K562 (cell line): ENCODE results near the gene PODXL2. TPM values are rescaled to one million over a fixed set of nuclear protein-coding genes. Genes with fewer than 3 reads are reported as not detected.
A peak's percentile ranks its signal among the peaks of the same experiment; 100 is the strongest.

Source experiments
- ATF6 ChIP-seq: sonication (generic); formaldehyde crosslinking; IDR thresholded peaks from 2 replicates; pipeline ENCODE4 v1.4.0; 2020; ENCODE audit warnings: mild to moderate bottlenecking, missing genetic modification reagents
- C11orf30 ChIP-seq: fragments of 450-650 bp; IDR thresholded peaks from 2 replicates; pipeline ENCODE4 v1.6.1; 2016; ENCODE audit warnings: low read depth, mild to moderate bottlenecking
- CHD2 ChIP-seq: IDR thresholded peaks from 2 replicates; pipeline ENCODE4 v1.6.1; 2011; ENCODE audit warnings: low read depth, low read length
- FOXP1 ChIP-seq: sonication (generic); formaldehyde crosslinking; IDR thresholded peaks from 2 replicates; pipeline ENCODE4 v1.8.0; 2022; ENCODE audit warnings: mild to moderate bottlenecking, missing genetic modification reagents
- HNRNPL ChIP-seq: fragments of 200-400 bp; formaldehyde crosslinking; IDR thresholded peaks from 2 replicates; pipeline ENCODE4 v1.6.1; 2017; ENCODE audit warnings: low read depth, mild to moderate bottlenecking, low read length
- MBD1 ChIP-seq: fragments of 250-450 bp; sonication (Bioruptor Pico); IDR thresholded peaks from 2 replicates; pipeline ENCODE4 v1.8.0; 2022; ENCODE audit warnings: inconsistent platforms
- MTA3 ChIP-seq: fragments of 450-650 bp; formaldehyde crosslinking; IDR thresholded peaks from 2 replicates; pipeline ENCODE4 v1.6.1; 2017; ENCODE audit warnings: mild to moderate bottlenecking, borderline replicate concordance
- NELFE ChIP-seq: IDR thresholded peaks from 2 replicates; pipeline ENCODE4 v1.6.1; 2011; ENCODE audit warnings: mild to moderate bottlenecking; ENCODE audit not compliant: insufficient read depth, insufficient read length
- NFE2 ChIP-seq: IDR thresholded peaks from 2 replicates; pipeline ENCODE4 v1.6.1; 2014; ENCODE audit warnings: antibody characterized with exemption, low read depth
- POLR2A ChIP-seq: fragments of 450-650 bp; conservative IDR thresholded peaks from 2 replicates; pipeline ENCODE4 v1.6.1; 2016
- TCF7L2 ChIP-seq: fragments of 150-350 bp; IDR thresholded peaks from 2 replicates; pipeline ENCODE4 v1.6.1; 2016; ENCODE audit warnings: low read depth, mild to moderate bottlenecking, low read length, moderate library complexity
- YY1 ChIP-seq, 3 experiments: IDR thresholded peaks; 2 replicates each; pipeline ENCODE4 v1.6.1; 2011; ENCODE audit warnings: low read length in 2 of 3, mild to moderate bottlenecking in 2 of 3, moderate library complexity in 2 of 3, borderline replicate concordance in 1 of 3, control low read depth in 1 of 3, low read depth in 1 of 3; ENCODE audit not compliant: insufficient read depth in 3 of 3, insufficient replicate concordance in 2 of 3, control insufficient read depth in 1 of 3, insufficient read length in 1 of 3; ENCODE audit errors: extremely low read depth in 1 of 3
- ZBTB1 ChIP-seq: sonication (generic); formaldehyde crosslinking; IDR thresholded peaks from 2 replicates; pipeline ENCODE4 v1.8.1; 2023; ENCODE audit warnings: missing genetic modification reagents, low read depth, mild to moderate bottlenecking, borderline replicate concordance
- ZNF133 ChIP-seq: fragments of 250-450 bp; sonication (Bioruptor Pico); IDR thresholded peaks from 2 replicates; pipeline ENCODE4 v1.4.0; 2020; ENCODE audit warnings: mild to moderate bottlenecking
- ZNF282 ChIP-seq: sonication (generic); formaldehyde crosslinking; IDR thresholded peaks from 2 replicates; pipeline ENCODE4 v1.8.1; 2023; ENCODE audit warnings: missing genetic modification reagents
- ZNF445 ChIP-seq: fragments of 250-450 bp; sonication (Bioruptor Pico); IDR thresholded peaks from 2 replicates; pipeline ENCODE4 v1.4.0; 2020; ENCODE audit warnings: low read depth, mild to moderate bottlenecking, moderate library complexity
- polyA plus RNA-seq, 8 experiments: library from polyadenylated mRNA; depleted of rRNA in 4 of 8; stranded (reverse) in 5 of 8; unstranded in 3 of 8; fragments of >200 nt; fragmentation: Nextera tagmentation in 2 of 8; fragmentation: Illumina TruSeq in 1 of 8; extraction: Ambion mirVana in 2 of 8; extraction: Trizol in 1 of 8; gene quantifications; 2 replicates each; pipeline versions ENCODE4 v1.2.1 to v1.2.3, GENCODE V29; 2011 to 2014; ENCODE audit warnings: inconsistent platforms in 1 of 8, missing spikeins in 1 of 8
- total RNA-seq, 7 experiments: library from RNA; depleted of rRNA in 6 of 7; stranded (reverse); fragments of >200 nt in 6 of 7; fragmentation: Illumina TruSeq in 2 of 7; extraction: Trizol in 2 of 7; gene quantifications; 2 replicates each; pipeline versions ENCODE4 v1.2.1 to v1.2.3, GENCODE V29; 2011 to 2021; ENCODE audit warnings: low replicate concordance in 1 of 7
- TF ChIP-seq, protein P1 (sequence below): sonication (generic); formaldehyde crosslinking; IDR thresholded peaks from 2 replicates; pipeline ENCODE4 v1.8.1; 2022; ENCODE audit warnings: missing genetic modification reagents
- TF ChIP-seq, protein P2 (sequence below): fragments of 450-650 bp; IDR thresholded peaks from 2 replicates; pipeline ENCODE4 v1.6.1; 2016; ENCODE audit warnings: mild to moderate bottlenecking
- TF ChIP-seq, protein P3 (sequence below): IDR thresholded peaks from 2 replicates; pipeline ENCODE4 v1.6.1; 2014; ENCODE audit warnings: antibody characterized with exemption

PODXL2 gene
- total and polyA plus RNA-seq, 9 of the 15 experiments (the other 6 are each of a cell fraction or from before 2014, with no cell fraction given): 0.03 to 52.5 (median 21.9) TPM

DNA sequence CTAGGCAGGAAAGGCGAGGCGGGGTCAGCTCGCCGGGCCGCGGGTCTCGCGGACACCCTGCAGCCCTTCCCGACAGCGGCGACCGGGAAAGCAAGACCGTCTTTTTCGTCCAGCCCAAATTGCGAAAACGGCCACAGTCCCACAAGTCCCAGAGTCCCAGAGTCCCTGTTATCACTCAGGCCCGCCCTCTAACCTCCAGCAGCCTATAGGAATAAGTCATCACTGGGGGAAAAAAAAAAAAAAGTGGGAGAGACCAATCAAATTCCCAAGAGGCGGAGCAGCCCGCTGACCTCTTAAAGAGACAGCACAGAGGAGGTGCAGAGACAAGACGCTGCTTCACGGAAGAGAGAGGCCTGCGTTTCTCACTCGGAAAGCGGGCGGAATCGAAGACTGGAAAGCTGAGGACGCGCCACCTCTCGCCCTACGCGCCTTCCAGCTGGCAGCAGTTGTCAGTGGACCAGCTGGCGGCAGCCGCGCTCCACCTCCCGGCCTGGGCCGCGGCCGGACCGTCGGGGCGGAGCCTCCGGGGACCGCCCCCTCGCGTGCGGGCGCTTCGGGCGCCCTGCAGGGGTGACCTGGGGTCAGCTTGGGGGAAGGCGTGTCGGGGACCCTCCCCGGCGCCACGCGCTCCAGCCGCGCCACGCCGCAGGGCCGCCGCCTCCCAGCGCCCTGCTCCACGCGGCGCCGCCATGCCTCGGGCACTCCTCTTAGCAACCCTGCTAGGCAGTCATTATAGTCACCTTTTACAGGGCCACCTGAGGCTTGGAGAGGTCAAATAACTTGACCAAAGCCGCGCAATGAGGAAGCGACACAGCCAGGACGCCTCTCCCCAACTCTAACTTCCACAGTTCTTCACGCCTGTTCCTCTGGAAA lies 38.2 kb upstream of the PODXL2 start, which contains the start of gene TPRA1 (continued):
- peak; percentile 34; the same call in 1 of the 2 replicates for TF ChIP-seq MTA3
- TF ChIP-seq, protein P1, sequence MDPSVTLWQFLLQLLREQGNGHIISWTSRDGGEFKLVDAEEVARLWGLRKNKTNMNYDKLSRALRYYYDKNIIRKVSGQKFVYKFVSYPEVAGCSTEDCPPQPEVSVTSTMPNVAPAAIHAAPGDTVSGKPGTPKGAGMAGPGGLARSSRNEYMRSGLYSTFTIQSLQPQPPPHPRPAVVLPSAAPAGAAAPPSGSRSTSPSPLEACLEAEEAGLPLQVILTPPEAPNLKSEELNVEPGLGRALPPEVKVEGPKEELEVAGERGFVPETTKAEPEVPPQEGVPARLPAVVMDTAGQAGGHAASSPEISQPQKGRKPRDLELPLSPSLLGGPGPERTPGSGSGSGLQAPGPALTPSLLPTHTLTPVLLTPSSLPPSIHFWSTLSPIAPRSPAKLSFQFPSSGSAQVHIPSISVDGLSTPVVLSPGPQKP (CRISPR knock-in tag): no peak
- 0 out of 2 replicates have a peak, but pooled peaks have one; percentile 17 for TF ChIP-seq CHD2
- TF ChIP-seq NFE2: no peak
- TF ChIP-seq, protein P2, sequence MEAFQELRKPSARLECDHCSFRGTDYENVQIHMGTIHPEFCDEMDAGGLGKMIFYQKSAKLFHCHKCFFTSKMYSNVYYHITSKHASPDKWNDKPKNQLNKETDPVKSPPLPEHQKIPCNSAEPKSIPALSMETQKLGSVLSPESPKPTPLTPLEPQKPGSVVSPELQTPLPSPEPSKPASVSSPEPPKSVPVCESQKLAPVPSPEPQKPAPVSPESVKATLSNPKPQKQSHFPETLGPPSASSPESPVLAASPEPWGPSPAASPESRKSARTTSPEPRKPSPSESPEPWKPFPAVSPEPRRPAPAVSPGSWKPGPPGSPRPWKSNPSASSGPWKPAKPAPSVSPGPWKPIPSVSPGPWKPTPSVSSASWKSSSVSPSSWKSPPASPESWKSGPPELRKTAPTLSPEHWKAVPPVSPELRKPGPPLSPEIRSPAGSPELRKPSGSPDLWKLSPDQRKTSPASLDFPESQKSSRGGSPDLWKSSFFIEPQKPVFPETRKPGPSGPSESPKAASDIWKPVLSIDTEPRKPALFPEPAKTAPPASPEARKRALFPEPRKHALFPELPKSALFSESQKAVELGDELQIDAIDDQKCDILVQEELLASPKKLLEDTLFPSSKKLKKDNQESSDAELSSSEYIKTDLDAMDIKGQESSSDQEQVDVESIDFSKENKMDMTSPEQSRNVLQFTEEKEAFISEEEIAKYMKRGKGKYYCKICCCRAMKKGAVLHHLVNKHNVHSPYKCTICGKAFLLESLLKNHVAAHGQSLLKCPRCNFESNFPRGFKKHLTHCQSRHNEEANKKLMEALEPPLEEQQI: no peak
- no peak for TF ChIP-seq ZNF133 (CRISPR knock-in tag)
- TF ChIP-seq ZNF282 (CRISPR knock-in tag): no peak
- TF ChIP-seq FOXP1 (CRISPR knock-in tag): no peak
- no peak for TF ChIP-seq MBD1 (CRISPR knock-in tag)
- no peak; the same call in 1 of the 2 replicates for TF ChIP-seq POLR2A
- TF ChIP-seq NELFE: no peak
- no peak for TF ChIP-seq ZNF445 (CRISPR knock-in tag)
- TF ChIP-seq C11orf30: peak; percentile 66
- TF ChIP-seq ATF6 (CRISPR knock-in tag): no peak
- no peak for TF ChIP-seq TCF7L2
- no peak for TF ChIP-seq HNRNPL
- TF ChIP-seq ZBTB1: no peak
- TF ChIP-seq YY1 (IDR thresholded peaks at IDR 0.05; ENCODE audit: borderline replicate concordance in 1 of 3, control insufficient read depth in 1 of 3, extremely low read depth in 1 of 3, insufficient read depth in 3 of 3, insufficient read length in 1 of 3, insufficient replicate concordance in 2 of 3, low read depth in 1 of 3, low read length in 2 of 3): peak in 2 of 3 experiments; percentile 66 to 74
- TF ChIP-seq, protein P3, sequence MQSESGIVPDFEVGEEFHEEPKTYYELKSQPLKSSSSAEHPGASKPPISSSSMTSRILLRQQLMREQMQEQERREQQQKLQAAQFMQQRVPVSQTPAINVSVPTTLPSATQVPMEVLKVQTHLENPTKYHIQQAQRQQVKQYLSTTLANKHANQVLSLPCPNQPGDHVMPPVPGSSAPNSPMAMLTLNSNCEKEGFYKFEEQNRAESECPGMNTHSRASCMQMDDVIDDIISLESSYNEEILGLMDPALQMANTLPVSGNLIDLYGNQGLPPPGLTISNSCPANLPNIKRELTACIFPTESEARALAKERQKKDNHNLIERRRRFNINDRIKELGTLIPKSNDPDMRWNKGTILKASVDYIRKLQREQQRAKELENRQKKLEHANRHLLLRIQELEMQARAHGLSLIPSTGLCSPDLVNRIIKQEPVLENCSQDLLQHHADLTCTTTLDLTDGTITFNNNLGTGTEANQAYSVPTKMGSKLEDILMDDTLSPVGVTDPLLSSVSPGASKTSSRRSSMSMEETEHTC: no peak
